T-helper 1 cell treated with Interleukin-12 subunit alpha and Interleukin-12 subunit beta and Interleukin-4 antibody, amounts not matched to agents 30 μg/mL and 1 μg/mL, for 36 hours (primary cell): ENCODE data around the gene SYNJ2BP.
"Not testable (repeated sequence)": the region's sequence is repeated elsewhere in the genome, so short reads cannot be mapped to it uniquely, and the experiment has no call there.

Source experiments
- H3K27ac Mint-ChIP-seq: one replicate; pipeline ENCODE4 v1.8.0; 2021; ENCODE audit warnings: mild to moderate bottlenecking, mixed read lengths
- H3K27me3 Mint-ChIP-seq: one replicate; pipeline ENCODE4 v1.8.0; 2021; ENCODE audit warnings: low read depth, mixed read lengths
- H3K36me3 Mint-ChIP-seq: one replicate; pipeline ENCODE4 v1.8.0; 2021; ENCODE audit warnings: low read depth, mixed read lengths
- H3K4me1 Mint-ChIP-seq: one replicate; pipeline ENCODE4 v1.8.0; 2021; ENCODE audit warnings: low read depth, mixed read lengths
- H3K4me3 Mint-ChIP-seq: one replicate; pipeline ENCODE4 v1.8.0; 2021; ENCODE audit warnings: mild to moderate bottlenecking, moderate library complexity, mixed read lengths
- H3K9me3 Mint-ChIP-seq: one replicate; pipeline ENCODE4 v1.8.0; 2021; ENCODE audit warnings: mixed read lengths

SYNJ2BP gene

GRCh38 chr14:70403335-70403734 is 13.6 kb downstream of the SYNJ2BP start:
- not testable (repeated sequence) for H3K4me3 Mint-ChIP-seq, H3K9me3 Mint-ChIP-seq, H3K4me1 Mint-ChIP-seq, H3K27ac Mint-ChIP-seq, H3K36me3 Mint-ChIP-seq, H3K27me3 Mint-ChIP-seq

- no peaks in the 10 kb centered on the region for H3K4me1 Mint-ChIP-seq
- no peaks in the 10 kb centered on the region for H3K9me3 Mint-ChIP-seq
- H3K36me3 Mint-ChIP-seq = no peaks in the 10 kb centered on the region
- H3K4me3 Mint-ChIP-seq = no peak overlapping the region
- H3K27ac Mint-ChIP-seq = no peak overlapping the region
- H3K27me3 Mint-ChIP-seq = no peaks in the 10 kb centered on the region
Measured at GRCh38 chr14:70401643-70402042, 15.2 kb downstream of the SYNJ2BP start.

- Mint-ChIP-seq H3K27ac (no peak overlapping the region), H3K36me3 (no peaks in the 10 kb centered on the region), H3K4me3 (no peak overlapping the region), H3K27me3 (no peaks in the 10 kb centered on the region), H3K4me1 (no peaks in the 10 kb centered on the region), H3K9me3 (no peaks in the 10 kb centered on the region)
Measured at GRCh38 chr14:70398706-70399431, 18.0 kb downstream of the SYNJ2BP start.

GRCh38 chr14:70398280-70398679 is 18.6 kb downstream of the SYNJ2BP start:
- H3K27me3 Mint-ChIP-seq = no peaks in the 10 kb centered on the region
- H3K36me3 Mint-ChIP-seq = no peaks in the 10 kb centered on the region
- H3K4me1 Mint-ChIP-seq = no peaks in the 10 kb centered on the region
- H3K27ac Mint-ChIP-seq = no peak overlapping the region
- no peaks in the 10 kb centered on the region for H3K9me3 Mint-ChIP-seq
- no peak overlapping the region for H3K4me3 Mint-ChIP-seq

GRCh38 chr14:70397746-70398145 is 19.1 kb downstream of the SYNJ2BP start:
- Mint-ChIP-seq H3K27ac (no peak overlapping the region), H3K27me3 (no peaks in the 10 kb centered on the region), H3K4me1 (no peaks in the 10 kb centered on the region), H3K36me3 (no peaks in the 10 kb centered on the region), H3K9me3 (no peaks in the 10 kb centered on the region), H3K4me3 (no peak overlapping the region)

- Mint-ChIP-seq H3K27ac (no peak overlapping the region), H3K36me3 (no peaks in the 10 kb centered on the region), H3K9me3 (no peaks in the 10 kb centered on the region), H3K4me3 (no peak overlapping the region), H3K4me1 (no peaks in the 10 kb centered on the region), H3K27me3 (no peaks in the 10 kb centered on the region)
Measured at GRCh38 chr14:70394674-70395306, 22.1 kb downstream of the SYNJ2BP start.

- H3K36me3 Mint-ChIP-seq = no peaks in the 10 kb centered on the region
- H3K27ac Mint-ChIP-seq = no peak overlapping the region
- no peaks in the 10 kb centered on the region for H3K9me3 Mint-ChIP-seq
- no peaks in the 10 kb centered on the region for H3K27me3 Mint-ChIP-seq
- no peaks in the 10 kb centered on the region for H3K4me1 Mint-ChIP-seq
- no peak overlapping the region for H3K4me3 Mint-ChIP-seq
Measured at GRCh38 chr14:70392676-70393075, 24.2 kb downstream of the SYNJ2BP start.

GRCh38 chr14:70391493-70392391 is 25.1 kb downstream of the SYNJ2BP start:
- no peaks in the 10 kb centered on the region for H3K9me3 Mint-ChIP-seq
- no peak overlapping the region for H3K4me3 Mint-ChIP-seq
- H3K36me3 Mint-ChIP-seq = no peaks in the 10 kb centered on the region
- no peak overlapping the region for H3K27ac Mint-ChIP-seq
- no peaks in the 10 kb centered on the region for H3K27me3 Mint-ChIP-seq
- H3K4me1 Mint-ChIP-seq = no peaks in the 10 kb centered on the region

- Mint-ChIP-seq H3K27ac (no peak overlapping the region), H3K4me1 (no peaks in the 10 kb centered on the region), H3K9me3 (no peaks in the 10 kb centered on the region), H3K36me3 (peaks cover 2% of the 10 kb centered on the region), H3K27me3 (no peaks in the 10 kb centered on the region), H3K4me3 (no peak overlapping the region)
Measured at GRCh38 chr14:70382536-70382935, 34.4 kb downstream of the SYNJ2BP start.

- Mint-ChIP-seq H3K36me3 (no peaks in the 10 kb centered on the region), H3K27ac (no peak overlapping the region), H3K9me3 (no peaks in the 10 kb centered on the region), H3K4me1 (no peaks in the 10 kb centered on the region), H3K4me3 (no peak overlapping the region), H3K27me3 (no peaks in the 10 kb centered on the region)
Measured at GRCh38 chr14:70380824-70381223, 36.1 kb downstream of the SYNJ2BP start.

GRCh38 chr14:70378696-70379095 is 38.2 kb downstream of the SYNJ2BP start:
- Mint-ChIP-seq H3K36me3 (no peaks in the 10 kb centered on the region), H3K4me1 (no peaks in the 10 kb centered on the region), H3K27ac (no peak overlapping the region)

More at GRCh38 chr14:70378696-70379095, 38.2 kb downstream of the SYNJ2BP start:
- Mint-ChIP-seq H3K9me3 (no peaks in the 10 kb centered on the region), H3K27me3 (no peaks in the 10 kb centered on the region), H3K4me3 (no peak overlapping the region)
